HL-60 (cell line): ENCODE data around the gene GP2.

ENCODE experiments used
- CTCF ChIP-seq: IDR thresholded peaks from one replicate; pipeline ENCODE4 v1.5.1; 2011; ENCODE audit warnings: low read length, control low read depth, inconsistent platforms; ENCODE audit not compliant: insufficient read depth
- GABPA ChIP-seq: IDR thresholded peaks from 2 replicates; pipeline ENCODE4 v1.6.1; 2012; ENCODE audit warnings: low read depth
- POLR2AphosphoS5 ChIP-seq: IDR thresholded peaks from 2 replicates; pipeline ENCODE4 v1.6.1; 2012; ENCODE audit warnings: low read depth
- REST ChIP-seq: IDR thresholded peaks from 2 replicates; pipeline ENCODE4 v1.6.1; 2012; ENCODE audit warnings: low read depth; ENCODE audit not compliant: insufficient replicate concordance

GRCh38 chr16:20317117-20317516 lies 10.2 kb downstream of the GP2 start:
- no peak for TF ChIP-seq CTCF
- no peak for TF ChIP-seq REST
- TF ChIP-seq POLR2AphosphoS5, result no peak
- no peak for TF ChIP-seq GABPA
